Stimulated activated CD4-positive, alpha-beta T cell treated with anti-CD3 and anti-CD28 coated beads, Interleukin-1b, Interleukin-23, amount 100 ng/mL, for 4 hours (primary cell): ENCODE results near the gene OR56A1.

Source experiments
- DNase-seq, 2 donors: peaks; one replicate each; pipeline ENCODE4 v3.0.0-alpha.2; 2020; ENCODE audit warnings: low read depth in 2 of 2

Gene OR56A1

DNA sequence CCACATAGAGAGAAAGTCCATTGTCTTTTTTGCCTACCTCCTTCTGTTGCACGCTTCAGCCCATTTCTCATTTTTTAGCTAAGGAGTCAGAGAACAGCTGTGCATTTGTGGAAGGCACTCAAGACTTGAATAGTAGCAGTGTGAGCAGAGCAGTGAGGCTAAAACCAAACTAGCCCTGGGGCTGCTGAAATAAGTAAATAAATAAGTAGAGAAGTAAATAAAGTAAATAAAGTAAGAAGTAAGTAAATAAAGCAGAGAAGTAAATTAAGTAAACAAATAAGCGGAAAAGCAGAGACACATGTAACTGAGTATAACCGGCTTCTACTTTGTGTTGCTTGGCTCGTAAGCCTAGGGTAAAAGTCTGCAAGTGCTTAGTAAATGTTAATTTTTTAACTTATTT lies 41.4 kb downstream of the OR56A1 start:
- DNase-seq, result no peak

DNA sequence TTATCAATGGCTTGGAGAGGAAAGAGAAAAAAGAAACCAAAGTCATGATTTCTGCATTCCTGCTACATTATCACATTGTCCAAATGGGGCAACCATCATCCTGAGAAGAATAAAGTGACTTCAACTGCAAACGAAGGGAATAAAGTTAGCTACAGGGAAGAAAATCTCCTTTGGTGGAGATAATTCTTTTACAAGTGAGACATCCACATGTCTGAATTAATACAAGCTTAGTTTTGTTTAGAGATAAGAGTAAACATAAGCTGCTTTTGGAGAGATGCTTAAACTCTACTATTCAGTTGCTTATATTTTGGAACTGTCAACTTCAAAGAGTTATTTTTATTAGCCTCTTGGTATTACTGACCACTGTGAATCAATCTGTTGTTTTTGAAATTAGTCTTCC lies 43.7 kb downstream of the OR56A1 start, which contains the start of gene OR52L1:
Gene OR52L1, minus strand, starts transcription at position 101 of the 400 bp plus-strand sequence. Its CDS starts 55 bp downstream, at position 46.
- DNase-seq, result no peak

DNA sequence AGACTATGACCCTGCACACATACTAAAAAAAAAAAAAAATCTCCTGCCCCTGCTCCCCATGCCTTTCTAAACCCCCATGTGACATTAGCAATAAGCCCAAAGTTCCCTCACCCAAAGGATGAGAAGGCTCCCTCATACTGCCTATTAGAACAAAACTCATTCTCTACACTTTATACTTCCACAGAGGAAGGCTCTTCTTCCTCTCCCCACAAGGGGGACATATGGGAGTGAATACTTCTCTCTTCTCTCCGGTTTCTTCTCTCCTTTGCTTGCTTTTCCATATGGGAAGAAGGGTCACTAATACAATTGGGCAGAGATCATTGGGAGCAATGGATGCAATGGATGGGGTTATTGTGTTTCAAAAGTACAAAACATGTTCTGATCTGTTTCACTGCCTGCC lies 47.1 kb downstream of the OR56A1 start:
- no peak for DNase-seq

DNA sequence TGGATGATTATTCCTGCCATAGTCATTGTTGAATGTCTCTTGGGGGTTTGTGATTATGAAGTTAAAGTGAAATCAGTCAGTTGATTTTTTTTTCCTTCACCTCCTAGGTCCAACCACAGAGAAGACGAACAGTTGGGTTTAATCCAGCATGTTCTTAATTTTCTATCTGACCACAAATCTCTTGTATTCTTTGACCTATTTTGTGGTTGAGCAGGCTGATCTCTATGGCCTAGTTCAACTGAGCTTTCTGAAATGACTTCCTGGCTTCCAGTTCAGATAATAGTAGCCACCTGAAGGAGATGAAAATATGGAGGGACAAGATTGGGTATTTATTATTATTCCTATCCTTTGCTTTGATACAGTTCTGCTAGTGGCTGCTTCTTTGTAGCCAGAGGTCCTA lies 57.0 kb downstream of the OR56A1 start:
- DNase-seq, result no peak
